Smooth muscle cell of the brain vasculature (primary cell): ENCODE data around the gene ANKRD36.
"Not testable (repeated sequence)": the region's sequence is repeated elsewhere in the genome, so short reads cannot be mapped to it uniquely, and the experiment has no call there.

Experiments
- DNase-seq: peaks from one replicate; pipeline ENCODE4 v3.0.0-alpha.2; 2012; ENCODE audit warnings: low read depth, low spot score

Gene ANKRD36

DNA sequence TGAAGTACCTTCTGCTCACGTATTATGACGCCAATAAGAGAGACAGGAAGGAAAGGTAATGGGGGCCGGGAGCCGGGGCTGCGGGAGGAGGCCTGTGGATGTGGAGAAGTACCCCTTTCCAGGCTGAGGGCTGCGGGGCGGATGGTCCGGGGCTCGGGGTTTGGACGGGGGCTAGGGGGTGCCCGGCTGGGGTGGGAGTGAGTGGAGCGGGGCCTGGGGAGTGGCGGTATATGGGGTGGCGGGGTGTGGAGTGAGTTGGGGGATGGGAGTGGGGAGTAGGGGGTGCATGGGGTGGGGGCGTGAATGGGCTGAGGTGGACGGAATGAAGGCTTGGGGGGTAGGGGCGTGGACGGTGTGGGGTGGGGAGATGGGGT lies 916 bp downstream of the ANKRD36 start:
- not testable (repeated sequence) for DNase-seq

DNA sequence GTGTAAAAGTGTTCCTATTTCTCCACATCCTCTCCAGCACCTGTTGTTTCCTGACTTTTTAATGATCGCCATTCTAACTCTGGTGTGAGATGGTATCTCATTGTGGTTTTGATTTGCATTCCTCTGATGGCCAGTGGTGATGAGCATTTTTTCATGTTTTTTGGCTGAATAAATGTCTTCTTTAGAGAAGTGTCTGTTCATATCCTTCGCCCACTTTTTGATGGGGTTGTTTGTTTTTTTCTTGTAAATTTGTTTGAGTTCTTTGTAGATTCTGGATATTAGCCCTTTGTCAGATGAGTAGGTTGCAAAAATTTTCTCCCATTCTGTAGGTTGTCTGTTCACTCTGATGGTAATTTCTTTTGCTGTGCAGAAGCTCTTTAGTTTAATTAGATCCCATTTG lies 16.1 kb downstream of the ANKRD36 start:
- DNase-seq = not testable (repeated sequence)

DNA sequence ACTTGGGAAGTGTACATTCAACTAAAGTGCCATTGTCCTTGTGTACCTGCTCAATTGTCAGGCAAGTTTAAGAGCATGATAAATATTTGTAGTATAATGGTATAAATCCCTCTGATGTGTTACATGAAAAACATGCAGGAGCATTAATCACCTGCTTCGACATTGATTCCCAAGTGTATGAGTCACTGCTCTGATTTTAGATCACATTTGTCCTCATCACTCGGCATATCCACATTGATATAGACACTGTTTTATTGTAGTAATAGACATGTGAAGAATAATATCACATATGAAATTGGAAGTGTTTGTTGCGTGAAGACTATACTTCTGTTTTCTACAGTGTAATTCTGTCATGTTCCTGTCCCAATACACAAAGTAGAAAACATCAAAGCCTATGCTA lies 31.1 kb downstream of the ANKRD36 start:
- not testable (repeated sequence) for DNase-seq

DNA sequence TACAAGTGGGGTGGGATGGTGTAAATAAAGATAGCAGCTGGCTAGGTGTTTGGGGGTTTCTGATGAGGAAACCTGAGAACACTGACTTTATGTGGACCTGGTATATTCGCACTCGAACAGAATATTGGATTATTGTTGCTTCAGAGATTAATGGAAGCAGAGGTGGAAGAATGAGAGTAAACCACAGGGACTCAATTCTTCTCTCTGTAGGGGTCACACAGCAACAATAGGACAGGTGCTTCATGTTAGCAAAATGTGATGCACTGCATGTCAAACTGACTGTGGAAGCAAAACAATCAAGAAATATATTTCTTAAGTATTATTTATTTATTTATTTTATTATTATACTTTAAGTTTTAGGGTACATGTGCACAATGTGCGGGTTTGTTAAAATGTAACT lies 53.6 kb downstream of the ANKRD36 start:
- DNase-seq = not testable (repeated sequence)

DNA sequence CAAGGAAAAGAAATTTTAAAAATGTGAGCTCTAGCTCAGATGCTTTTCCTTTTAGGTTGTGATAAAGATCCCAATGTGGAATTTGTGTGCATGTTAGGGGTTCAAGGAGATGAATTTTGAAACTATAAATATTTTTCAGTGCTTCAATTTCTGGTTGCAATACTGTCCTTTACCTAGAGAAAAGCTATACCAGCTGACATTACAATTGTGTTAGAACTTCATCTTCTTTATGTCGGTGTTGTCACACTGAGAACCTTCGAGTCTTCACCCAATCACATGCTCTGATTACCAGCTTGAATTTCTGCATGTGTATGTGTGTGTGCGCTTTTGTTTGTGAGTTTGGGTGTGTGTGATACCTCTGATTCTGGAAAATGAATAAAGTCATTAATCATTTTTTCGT lies 55.0 kb downstream of the ANKRD36 start:
- not testable (repeated sequence) for DNase-seq

DNA sequence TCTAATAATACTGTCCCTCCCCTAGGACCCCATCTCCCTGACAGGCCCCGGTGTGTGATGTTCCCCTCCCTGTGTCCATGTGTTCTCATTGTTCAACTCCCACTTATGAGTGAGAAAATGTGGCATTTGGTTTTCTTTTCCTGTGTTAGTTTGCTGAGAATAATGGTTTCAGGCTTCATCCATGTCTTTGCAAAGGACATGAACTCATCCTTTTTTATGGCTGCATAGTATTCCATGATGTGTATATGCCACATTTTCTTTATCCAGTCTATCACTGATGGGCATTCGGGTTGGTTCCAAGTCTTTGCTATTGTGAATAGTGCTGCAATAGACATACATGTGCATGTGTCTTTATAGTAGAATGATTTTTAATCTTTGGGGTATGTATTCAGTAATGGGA lies 55.6 kb downstream of the ANKRD36 start:
- not testable (repeated sequence) for DNase-seq

DNA sequence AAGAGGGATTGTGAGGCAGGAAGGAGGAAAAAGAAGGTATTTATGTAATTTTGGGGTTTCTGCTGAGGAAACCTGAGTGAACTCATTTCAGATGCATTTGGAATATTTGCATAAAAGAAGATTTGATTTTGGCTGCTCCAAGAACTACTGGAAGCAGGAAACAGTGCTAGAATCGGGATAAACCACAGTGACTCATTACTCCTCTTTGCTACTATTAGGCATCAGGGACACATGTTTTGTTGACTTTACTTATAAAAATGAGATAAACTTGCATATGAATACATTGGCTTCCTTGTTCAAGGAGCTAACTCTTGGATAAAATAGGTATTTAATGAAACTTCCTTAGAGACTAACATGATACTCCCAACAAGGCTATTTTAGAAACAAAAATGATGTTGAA lies 67.4 kb downstream of the ANKRD36 start:
- DNase-seq = not testable (repeated sequence)

DNA sequence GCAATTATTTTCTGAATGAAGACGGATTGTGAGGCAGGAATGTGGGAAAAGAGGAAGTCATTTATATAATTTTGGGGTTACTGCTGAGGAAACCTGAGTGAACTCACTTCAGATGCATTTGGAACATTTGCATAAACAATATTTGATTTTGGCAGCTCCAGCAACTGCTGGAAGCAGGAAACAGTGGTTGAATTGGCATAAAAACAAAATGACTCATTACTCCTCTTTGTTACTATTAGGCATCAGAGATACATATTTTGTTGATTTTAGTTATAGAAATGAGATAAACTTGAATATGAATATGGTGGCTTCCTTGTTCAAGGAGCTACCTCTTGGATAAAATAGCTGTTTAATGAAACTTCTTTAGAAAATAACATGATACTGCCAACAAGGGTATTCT lies 82.4 kb downstream of the ANKRD36 start:
- peak; percentile 33 for DNase-seq

DNA sequence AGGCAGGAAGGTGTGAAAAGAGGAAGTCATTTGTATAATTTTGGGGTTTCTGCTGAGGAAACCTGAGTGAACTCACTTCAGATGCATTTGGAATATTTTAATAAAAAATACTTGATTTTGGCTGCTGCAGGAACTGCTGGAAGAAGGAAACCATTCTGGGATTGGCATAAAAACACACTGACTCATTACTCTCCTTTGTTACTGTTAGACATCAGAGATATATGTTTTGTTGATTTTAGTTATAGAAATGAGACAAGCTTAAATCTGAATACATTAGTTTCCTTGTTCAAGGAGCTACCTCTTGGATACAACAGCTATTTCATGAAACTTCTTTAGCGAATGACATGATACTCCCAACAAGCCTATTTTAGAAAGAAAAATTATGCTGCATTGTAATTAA lies 84.3 kb downstream of the ANKRD36 start:
- DNase-seq = not testable (repeated sequence)

DNA sequence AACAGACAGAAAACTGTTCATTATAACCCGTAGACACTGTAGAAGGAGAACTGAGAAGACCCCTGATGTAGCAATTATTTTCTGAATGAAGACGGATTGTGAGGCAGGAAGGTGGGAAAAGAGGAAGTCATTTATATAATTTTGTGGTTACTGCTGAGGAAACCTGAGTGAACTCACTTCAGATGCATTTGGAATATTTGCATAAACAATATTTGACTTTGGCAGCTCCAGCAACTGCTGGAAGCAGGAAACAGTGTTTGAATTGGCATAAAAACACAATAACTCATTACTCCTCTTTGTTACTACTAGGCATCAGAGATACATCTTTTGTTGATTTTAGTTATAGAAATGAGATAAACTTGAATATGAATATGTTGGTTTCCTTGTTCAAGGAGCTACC lies 87.9 kb downstream of the ANKRD36 start:
- DNase-seq = not testable (repeated sequence)

DNA sequence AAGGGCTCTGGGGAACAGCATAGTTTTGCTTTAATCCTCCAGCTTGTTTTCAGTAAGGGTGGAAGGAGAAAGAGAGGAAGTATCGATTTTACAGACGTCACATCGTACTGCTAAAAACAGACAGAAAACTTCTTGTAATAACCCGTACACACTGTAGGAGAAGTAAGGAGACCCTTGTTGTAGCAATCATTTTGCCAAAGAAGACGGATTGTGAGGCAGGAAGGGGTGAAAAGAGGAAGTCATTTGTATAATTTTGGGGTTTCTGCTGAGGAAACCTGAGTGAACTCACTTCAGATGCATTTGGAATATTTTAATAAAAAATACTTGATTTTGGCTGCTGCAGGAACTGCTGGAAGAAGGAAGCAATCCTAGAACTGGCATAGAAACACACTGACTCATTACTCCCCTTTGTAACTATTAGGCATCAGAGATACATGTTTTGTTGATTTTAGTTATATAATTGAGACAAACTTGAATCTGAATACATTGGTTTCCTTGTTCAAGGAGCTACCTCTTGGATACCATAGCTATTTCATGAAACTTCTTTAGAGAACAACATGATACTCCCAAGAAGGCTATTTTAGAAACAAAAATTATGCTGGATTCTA lies 89.8 kb downstream of the ANKRD36 start:
- DNase-seq = not testable (repeated sequence)

DNA sequence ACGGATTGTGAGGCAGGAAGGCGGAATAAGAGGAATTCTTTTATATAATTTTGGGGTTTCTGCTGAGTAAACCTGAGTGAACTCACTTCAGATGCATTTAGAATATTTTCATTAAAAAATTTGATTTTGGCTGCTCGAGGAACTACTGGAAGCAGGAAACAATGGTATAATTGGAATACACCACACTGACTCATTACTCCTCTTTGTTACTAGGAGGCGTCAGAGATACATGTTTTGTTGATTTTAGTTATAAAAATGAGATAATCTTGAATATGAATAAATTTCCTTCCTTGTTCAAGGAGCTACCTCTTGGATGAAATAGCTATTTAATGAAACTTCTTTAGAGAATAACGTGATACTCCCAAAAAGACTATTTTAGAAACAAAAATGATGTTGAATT lies 97.4 kb downstream of the ANKRD36 start:
- DNase-seq = no peak

DNA sequence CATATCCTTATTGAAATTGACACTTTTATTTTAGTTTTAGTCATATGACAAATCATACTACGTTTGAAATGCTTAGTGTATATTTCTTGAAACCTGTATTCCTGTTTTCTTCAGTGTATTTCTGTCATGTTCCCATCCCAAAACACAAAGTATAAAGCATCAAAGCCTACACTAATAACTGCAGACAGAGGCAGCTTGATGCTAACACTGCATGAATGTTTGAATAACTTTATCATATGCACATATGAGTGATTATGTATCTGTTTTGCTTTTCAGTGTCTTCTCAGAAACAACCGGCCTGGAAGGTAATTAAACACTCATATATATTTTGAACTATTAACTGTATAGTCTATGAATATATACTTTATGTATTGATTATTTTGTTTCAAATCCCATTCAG lies 102.1 kb downstream of the ANKRD36 start:
- DNase-seq = not testable (repeated sequence)

DNA sequence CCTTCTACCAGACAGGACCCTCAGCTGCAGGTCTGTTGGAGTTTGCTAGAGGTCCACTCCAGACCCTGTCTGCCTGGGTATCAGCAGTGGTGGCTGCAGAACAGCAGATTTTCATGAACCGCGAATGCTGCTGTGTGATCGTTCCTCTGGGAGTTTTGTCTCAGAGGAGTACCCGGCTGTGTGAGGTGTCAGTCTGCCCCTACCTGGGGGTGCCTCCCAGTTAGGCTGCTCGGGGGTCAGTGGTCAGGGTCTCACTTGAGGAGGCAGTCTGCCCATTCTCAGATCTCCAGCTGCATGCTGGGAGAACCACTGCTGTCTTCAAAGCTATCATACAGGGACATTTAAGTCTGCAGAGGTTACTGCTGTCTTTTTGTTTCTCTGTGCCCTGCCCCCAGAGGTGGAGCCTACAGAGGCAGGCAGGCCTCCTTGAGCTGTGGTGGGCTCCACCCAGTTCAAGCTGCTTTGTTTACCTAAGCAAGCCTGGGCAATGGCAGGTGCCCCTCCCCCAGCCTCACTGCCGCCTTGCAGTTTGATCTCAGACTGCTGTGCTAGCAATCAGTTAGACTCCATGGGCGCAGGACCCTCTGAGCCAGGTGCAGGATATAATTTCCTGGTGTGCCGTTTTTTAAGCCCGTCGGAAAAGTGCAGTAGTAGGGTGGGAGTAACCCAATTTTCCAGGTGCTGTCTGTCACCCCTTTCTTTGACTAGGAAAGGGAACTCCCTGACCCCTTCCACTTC lies 118.1 kb downstream of the ANKRD36 start:
- DNase-seq = not testable (repeated sequence)

DNA sequence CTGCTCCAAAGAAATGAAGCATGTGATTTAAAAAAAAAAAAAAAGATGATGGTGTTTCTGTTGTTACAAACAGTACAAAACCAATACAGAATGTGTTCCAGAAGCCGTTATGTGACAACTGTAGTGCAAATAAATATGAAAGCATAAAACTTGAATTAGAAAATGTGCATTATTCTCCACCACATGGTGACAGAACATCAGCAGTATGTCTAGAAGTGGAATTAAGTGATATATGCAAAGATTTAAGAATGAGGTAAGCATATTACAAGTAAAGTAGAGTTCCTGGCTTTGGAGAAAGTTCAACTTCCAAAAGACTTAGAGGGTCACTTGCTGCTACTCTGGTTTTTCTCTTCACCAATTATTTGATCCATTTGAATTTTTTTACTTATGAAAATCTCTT lies 120.0 kb downstream of the ANKRD36 start:
- not testable (repeated sequence) for DNase-seq

DNA sequence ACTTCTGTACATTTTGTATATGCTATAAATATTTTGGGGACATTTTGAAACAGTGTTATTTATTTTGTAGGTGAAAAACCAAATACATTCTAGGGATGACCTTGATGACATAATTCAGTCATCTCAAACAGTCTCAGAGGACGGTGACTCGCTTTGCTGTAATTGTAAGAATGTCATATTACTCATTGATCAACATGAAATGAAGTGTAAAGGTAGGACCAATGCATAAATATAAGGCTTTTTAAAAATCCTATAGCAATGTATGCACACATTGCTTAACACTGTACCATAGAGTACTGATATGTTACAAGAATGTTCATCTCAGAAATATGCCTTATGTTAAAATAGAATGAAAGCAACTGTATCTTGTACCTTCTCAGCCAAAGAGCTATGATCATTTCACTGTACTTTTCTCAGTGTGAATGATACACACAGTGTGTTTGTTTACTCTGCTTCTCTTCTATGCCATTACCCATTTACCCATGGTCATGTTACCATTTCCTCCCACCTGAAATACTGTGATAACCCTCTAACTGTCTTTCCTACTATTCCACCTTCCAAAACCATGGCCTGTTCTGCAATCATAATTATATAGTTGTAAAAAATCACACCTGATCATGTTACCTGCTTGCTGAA lies 120.8 kb downstream of the ANKRD36 start:
- not testable (repeated sequence) for DNase-seq

DNA sequence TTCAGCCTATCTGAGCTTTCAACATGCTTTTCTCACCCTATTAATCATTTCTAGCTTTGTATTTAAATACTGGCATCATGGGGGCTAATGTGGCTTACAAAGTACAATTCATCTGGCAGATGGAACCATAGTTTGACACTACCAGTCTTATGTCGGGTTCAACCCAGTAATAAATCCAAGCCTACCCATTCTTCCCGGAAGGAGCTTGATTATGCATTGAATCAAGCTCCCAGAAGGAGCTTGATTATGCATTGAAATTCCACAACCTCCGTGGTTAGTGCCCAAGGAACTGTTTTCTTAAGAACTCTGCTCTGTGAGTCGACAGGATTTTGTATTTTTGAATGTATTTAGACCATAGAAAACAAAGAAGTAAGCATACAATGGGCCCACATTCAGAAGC lies 148.2 kb downstream of the ANKRD36 start:
- DNase-seq = not testable (repeated sequence)

DNA sequence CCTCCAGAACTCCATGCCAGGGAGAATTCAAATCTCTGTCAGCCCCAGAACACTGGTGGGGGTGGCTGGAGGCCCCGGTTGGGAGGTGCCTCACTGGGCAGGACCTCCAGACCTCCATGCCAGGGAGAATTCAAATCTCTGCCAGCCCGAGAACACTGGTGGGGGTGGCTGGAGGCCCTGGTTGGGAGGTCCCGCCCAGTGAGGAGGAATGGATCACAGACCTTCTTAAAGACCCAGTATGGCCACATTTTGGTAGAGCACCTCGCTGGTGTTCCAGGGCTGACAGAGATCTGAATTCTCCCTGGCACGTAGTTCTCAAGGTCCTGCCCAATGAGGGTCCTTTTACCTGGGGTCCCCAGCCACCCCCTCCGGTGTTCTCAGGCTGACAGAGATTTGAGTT lies 153.5 kb downstream of the ANKRD36 start:
- not testable (repeated sequence) for DNase-seq

DNA sequence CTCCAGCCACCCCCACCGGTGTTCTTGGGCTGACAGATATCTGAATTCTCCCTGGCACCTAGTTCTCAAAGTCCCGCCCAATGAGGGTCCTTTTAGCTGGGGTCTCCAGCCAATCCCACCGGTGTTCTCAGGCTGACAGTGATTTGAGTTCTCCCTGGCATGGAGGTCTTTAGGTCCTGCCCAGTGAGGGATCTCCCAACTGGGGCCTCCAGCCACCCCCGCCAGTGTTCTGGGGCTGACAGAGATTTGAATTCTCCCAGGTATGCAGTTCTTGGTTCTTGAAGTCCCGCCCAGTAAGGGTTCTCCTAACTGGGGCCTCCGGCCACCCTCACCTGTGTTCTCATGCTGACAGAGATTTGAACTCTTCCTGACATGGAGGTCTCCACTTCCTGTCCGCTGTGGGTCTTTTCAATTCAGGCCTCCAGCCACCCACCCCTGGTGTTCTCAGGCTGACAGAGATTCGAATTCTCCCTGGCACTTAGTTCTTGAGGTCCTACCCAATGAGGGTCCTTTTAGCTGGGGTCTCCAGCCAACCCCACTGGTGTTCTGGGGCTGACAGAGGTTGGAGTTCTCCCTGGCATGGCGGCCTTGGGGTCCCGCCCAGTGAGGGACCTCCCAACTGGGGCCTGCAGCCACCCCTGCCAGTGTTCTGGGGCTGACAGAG lies 154.6 kb downstream of the ANKRD36 start:
- no peak for DNase-seq

DNA sequence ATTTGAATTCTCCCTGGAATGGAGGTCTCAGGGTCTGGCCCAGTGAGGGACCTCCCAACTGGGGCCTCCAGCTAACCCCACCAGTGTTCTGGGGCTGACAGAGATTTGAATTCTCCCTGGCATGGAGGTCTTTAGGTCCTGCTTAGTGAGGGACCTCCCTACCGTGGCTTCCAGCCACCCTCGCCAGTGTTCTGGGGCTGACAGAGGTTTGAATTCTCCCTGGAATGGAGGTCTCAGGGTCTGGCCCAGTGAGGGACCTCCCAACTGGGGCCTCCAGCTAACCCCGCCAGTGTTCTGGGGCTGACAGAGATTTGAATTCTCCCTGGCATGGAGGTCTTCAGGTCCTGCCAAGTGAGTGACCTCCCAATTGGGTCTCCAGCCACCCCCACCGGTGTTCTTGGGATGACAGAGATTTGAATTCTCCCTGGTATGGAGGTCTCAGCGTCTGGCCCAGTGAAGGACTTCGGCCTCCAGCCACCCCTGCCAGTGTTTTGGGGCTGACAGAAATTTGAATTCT lies 155.2 kb downstream of the ANKRD36 start:
- DNase-seq = not testable (repeated sequence)

DNA sequence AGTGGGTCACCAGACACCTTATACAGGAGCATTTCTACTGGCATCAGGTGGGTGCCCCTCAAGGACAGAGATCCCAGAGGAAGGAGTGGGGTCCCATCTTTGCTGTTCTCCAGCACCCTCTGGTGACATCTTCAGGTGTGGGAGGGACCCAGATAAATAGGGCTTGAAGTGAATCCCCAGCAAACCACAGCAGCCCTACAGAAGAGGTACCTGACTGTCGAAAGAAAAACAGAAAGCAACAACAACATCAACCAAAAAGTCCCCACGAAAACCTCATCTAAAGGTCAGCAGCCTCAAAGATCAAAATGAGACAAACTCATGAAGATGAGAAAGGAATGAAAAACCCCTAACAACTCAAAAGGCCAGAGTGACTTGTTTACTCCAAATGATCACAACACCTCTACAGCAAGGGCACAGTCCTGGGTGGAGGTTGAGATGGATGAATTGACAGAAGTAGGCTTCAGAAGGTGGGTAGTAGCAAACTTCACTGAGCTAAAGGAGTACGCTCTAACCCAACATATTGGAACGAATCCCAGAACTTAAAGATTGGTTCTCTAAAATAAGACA lies 163.4 kb downstream of the ANKRD36 start:
- DNase-seq = not testable (repeated sequence)

DNA sequence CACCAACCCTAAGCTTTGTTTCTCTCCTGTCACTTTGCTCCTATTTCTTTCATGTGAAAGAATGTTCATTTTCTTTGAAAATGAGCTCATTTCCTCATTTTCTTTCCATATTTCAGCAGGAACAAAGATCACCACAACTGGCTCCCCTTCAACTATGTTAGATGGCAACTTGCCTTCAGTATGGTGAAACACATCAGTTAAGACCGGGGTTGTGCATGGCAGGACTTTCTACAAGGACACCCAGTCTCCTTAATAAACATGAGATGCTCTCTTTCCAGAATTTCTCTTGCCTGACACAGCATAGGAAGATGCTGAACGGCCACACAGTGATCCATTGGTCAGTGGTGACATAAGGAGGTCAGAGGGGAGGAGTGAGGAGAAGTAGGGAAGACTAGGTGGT lies 172.2 kb downstream of the ANKRD36 start:
- DNase-seq = not testable (repeated sequence)
